ENCODE results near the gene RUNX3. TPM values are rescaled to one million over a fixed set of nuclear protein-coding genes. Genes with fewer than 3 reads are reported as not detected.

Gene RUNX3
- total and polyA plus RNA-seq, 4 donors = 0.43 to 1.1 (median 0.88) TPM

- Histone ChIP-seq H3K27me3 (ENCODE audit: control insufficient read depth in 4 of 4, insufficient read depth in 4 of 4, low read length in 3 of 4) (no peaks in the 10 kb centered on the region), H3K36me3 (ENCODE audit: control insufficient read depth in 4 of 4, insufficient read depth in 3 of 4, low read depth in 1 of 4, low read length in 3 of 4) (no peaks in the 10 kb centered on the region), H3K4me1 (ENCODE audit: control insufficient read depth in 4 of 4, insufficient read depth in 4 of 4, low read length in 3 of 4) (no peaks in the 10 kb centered on the region), H3K27ac (ENCODE audit: low read depth in 1 of 2, low read length in 2 of 2) (no peak overlapping the region), H3K9ac (ENCODE audit: low read depth in 1 of 2, low read length in 2 of 2) (no peak overlapping the region), H3K9me3 (ENCODE audit: control insufficient read depth in 4 of 4, low read length in 3 of 4) (no peaks in the 10 kb centered on the region), H3K4me3 (ENCODE audit: low read depth in 1 of 3, low read length in 3 of 3) (no peak overlapping the region)
- no peak for DNase-seq (ENCODE audit: low spot score)
- WGBS = 88% methylated on average over 11 of the region's 11 CpGs
- TF ChIP-seq HNF4G (IDR thresholded peaks at IDR 0.05) (no peak), GABPA (IDR thresholded peaks at IDR 0.05 in 1 of 2, conservative IDR thresholded peaks at IDR 0.05 in 1 of 2) (no peak), SP1 (IDR thresholded peaks at IDR 0.05) (no peak), RAD21 (IDR thresholded peaks at IDR 0.05) (no peak), EGR1 (IDR thresholded peaks at IDR 0.05; ENCODE audit: low read depth in 2 of 2) (no peak), REST (IDR thresholded peaks at IDR 0.05) (no peak), FOXA1 (IDR thresholded peaks at IDR 0.05) (no peak), ZBTB33 (IDR thresholded peaks at IDR 0.05) (no peak), ATF3 (IDR thresholded peaks at IDR 0.05) (no peak), YY1 (IDR thresholded peaks at IDR 0.05) (no peak)
Measured at GRCh38 chr1:24960071-24960801, 30.2 kb upstream of the RUNX3 start.

- Histone ChIP-seq H3K4me3 (ENCODE audit: low read depth in 1 of 3, low read length in 3 of 3) (no peak overlapping the region), H3K27ac (ENCODE audit: low read depth in 1 of 2, low read length in 2 of 2) (no peak overlapping the region), H3K4me1 (ENCODE audit: control insufficient read depth in 4 of 4, insufficient read depth in 4 of 4, low read length in 3 of 4) (no peaks in the 10 kb centered on the region), H3K27me3 (ENCODE audit: control insufficient read depth in 4 of 4, insufficient read depth in 4 of 4, low read length in 3 of 4) (no peaks in the 10 kb centered on the region), H3K9me3 (ENCODE audit: control insufficient read depth in 4 of 4, low read length in 3 of 4) (no peaks in the 10 kb centered on the region), H3K9ac (ENCODE audit: low read depth in 1 of 2, low read length in 2 of 2) (no peak overlapping the region), H3K36me3 (ENCODE audit: control insufficient read depth in 4 of 4, insufficient read depth in 3 of 4, low read depth in 1 of 4, low read length in 3 of 4) (no peaks in the 10 kb centered on the region)
- WGBS = 91% methylated on average over 8 of the region's 8 CpGs
- TF ChIP-seq ZBTB33 (IDR thresholded peaks at IDR 0.05) = no peak
- TF ChIP-seq EGR1 (IDR thresholded peaks at IDR 0.05; ENCODE audit: low read depth in 2 of 2) = no peak
- TF ChIP-seq GABPA (IDR thresholded peaks at IDR 0.05 in 1 of 2, conservative IDR thresholded peaks at IDR 0.05 in 1 of 2) = no peak
- no peak for TF ChIP-seq JUND (IDR thresholded peaks at IDR 0.05)
- no peak for TF ChIP-seq HNF4A (conservative IDR thresholded peaks at IDR 0.05)
- no peak for TF ChIP-seq ATF3 (IDR thresholded peaks at IDR 0.05)
- no peak for TF ChIP-seq MAX (IDR thresholded peaks at IDR 0.05)
- no peak for DNase-seq (ENCODE audit: low spot score)
Measured at GRCh38 chr1:24959623-24959975, 29.5 kb upstream of the RUNX3 start.
